ENCODE results near the gene CHST3.

CHST3 gene

GRCh38 chr10:71939861-71940474, 24.2 kb upstream of the CHST3 start:
- TF ChIP-seq GATA2 (IDR thresholded peaks at IDR 0.05; ENCODE audit: low read depth, low read length) (no peak), GATA3 (IDR thresholded peaks at IDR 0.05; ENCODE audit: low read depth, low read length) (no peak)

DNA sequence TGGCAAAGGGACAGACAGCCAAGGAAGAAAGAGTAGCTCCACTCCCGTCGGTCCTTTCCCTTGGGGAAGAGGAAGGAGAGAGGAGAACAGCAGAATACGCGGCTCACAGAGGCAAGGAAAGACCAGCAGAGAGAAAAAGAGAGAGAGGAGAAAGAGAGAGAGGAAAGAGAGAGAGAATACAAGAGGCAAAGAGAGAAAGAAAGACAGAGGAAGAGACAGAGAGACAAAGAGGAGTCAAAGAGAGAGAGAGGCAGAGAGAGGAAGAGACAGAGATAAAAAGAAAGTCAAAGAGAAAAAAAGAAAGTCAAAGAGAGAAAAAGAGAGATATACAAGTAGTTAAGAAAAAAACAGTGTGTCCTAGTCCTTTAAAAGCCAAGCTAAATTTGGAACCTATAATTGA, 23.4 kb upstream of the CHST3 start:
- TF ChIP-seq GATA3 (IDR thresholded peaks at IDR 0.05; ENCODE audit: low read depth, low read length): no peak
- TF ChIP-seq GATA2 (IDR thresholded peaks at IDR 0.05; ENCODE audit: low read depth, low read length): no peak

DNA sequence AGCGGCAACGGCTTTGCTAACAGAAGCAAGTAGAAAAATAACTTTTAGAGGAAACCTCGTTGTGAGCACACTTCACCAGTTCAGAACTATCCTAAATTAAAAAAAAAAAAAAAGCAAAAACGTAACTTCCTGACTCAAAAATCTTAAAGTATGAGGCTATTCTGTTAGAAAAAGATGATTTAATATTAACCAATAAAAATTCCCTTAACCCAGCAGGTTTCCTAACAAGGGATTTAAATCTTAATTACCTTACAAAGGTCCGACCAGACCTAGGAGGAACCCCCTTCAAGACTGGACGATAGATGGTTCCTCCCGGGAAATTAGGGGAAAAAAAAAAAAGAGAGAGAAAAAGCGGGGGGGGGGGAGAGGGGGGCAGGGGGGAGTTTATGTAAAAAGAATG, 22.9 kb upstream of the CHST3 start:
- TF ChIP-seq GATA3 (IDR thresholded peaks at IDR 0.05; ENCODE audit: low read depth, low read length) (no peak), GATA2 (IDR thresholded peaks at IDR 0.05; ENCODE audit: low read depth, low read length) (no peak)

- TF ChIP-seq GATA3 (IDR thresholded peaks at IDR 0.05; ENCODE audit: low read depth, low read length): no peak
- no peak for TF ChIP-seq GATA2 (IDR thresholded peaks at IDR 0.05; ENCODE audit: low read depth, low read length)
Observed at GRCh38 chr10:71945819-71946474, 18.2 kb upstream of the CHST3 start.

DNA sequence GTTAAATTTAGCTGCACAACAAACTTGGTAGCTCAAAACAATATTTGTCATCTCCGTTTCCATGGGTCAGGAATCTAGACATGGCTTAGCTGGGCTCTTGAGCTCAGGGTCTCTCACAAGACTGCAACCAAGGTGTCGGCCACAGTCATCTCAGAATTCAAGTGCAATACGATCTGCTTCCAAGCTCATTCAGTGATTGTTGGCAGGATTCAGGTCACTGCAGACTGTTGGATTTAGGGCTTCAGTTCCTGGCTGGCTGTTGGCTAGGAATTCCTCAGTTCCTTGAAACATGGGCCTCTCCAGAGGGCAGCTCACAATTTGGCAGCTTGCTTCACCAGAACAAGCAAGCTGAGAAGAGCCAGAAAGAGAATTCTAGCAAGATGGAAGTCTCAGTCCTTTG, 17.5 kb upstream of the CHST3 start:
- TF ChIP-seq GATA3 (IDR thresholded peaks at IDR 0.05; ENCODE audit: low read depth, low read length): no peak
- no peak for TF ChIP-seq GATA2 (IDR thresholded peaks at IDR 0.05; ENCODE audit: low read depth, low read length)

DNA sequence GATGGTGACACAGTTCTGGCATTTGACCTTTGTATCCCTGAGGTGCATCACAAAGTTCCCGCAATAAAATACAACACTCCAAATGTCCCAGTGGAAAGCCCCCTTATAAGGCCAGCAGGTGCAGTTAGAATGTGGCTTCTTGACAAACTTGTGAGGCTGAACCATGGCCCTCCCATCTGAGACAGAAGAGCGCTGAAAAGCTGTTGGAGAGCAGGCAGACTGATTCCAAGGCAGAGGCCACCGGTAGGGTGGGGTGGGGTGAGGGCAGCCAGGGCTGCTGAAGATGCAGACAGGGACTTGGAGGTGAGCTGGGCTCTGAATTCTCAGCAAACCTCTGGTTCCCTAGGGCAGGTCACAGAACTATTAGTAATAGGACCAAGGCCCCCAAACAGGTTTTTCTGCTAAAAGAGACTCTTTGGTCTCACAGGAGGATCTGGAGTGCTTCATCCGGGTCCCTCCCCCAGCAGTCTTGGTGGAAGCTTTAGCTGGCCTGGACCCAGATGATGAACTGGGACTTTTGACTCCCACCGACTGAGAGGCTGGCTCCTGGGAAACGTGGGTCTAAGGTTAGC, 15.6 kb upstream of the CHST3 start:
- TF ChIP-seq GATA3 (IDR thresholded peaks at IDR 0.05; ENCODE audit: low read depth, low read length) (no peak), GATA2 (IDR thresholded peaks at IDR 0.05; ENCODE audit: low read depth, low read length) (no peak)

DNA sequence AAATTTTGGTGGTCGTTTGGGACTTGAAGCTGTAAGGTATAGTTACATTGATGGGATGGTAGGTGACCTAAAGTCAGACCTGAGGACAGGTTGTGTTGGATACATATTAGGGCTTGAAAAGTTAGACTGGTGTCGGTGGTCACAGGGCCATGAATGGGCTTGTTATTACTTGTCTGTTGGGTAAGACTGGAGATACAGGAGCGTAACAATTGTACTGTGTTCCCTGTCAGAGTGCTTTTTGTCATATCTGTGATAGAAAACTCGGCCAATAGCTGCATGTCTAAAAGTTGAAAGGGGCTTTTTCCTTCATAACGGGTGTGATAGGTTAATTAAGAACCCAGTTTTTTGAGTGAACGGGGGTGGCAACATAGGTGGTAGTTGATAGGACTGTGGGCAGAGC, 13.5 kb upstream of the CHST3 start:
- no peak for TF ChIP-seq GATA2 (IDR thresholded peaks at IDR 0.05; ENCODE audit: low read depth, low read length)
- TF ChIP-seq GATA3 (IDR thresholded peaks at IDR 0.05; ENCODE audit: low read depth, low read length): no peak

GRCh38 chr10:71952745-71953144, 11.4 kb upstream of the CHST3 start:
- TF ChIP-seq GATA2 (IDR thresholded peaks at IDR 0.05; ENCODE audit: low read depth, low read length) (no peak), GATA3 (IDR thresholded peaks at IDR 0.05; ENCODE audit: low read depth, low read length) (no peak)

- TF ChIP-seq GATA3 (IDR thresholded peaks at IDR 0.05; ENCODE audit: low read depth, low read length) (no peak), GATA2 (IDR thresholded peaks at IDR 0.05; ENCODE audit: low read depth, low read length) (no peak)
Observed at GRCh38 chr10:71957546-71958275, 6.5 kb upstream of the CHST3 start.

DNA sequence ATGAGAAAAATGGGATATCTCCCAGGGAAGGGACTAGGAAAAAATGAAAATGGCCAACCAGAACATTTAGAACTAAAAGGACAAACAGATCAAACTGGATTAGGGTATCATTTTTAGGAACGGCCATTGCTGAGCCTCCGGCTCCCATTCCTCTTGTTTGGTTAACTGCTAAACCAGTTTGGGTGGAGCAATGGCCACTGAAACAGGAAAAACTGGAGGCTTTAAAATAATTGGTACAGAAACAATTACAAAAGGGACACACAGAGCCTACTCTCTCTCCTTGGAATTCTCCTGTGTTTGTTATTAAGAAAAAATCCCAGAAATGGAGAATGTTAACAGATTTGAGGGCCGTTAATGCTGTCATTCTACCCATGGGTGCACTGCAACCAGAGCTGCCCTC, 4.7 kb upstream of the CHST3 start:
- TF ChIP-seq GATA2 (IDR thresholded peaks at IDR 0.05; ENCODE audit: low read depth, low read length) (no peak), GATA3 (IDR thresholded peaks at IDR 0.05; ENCODE audit: low read depth, low read length) (no peak)

DNA sequence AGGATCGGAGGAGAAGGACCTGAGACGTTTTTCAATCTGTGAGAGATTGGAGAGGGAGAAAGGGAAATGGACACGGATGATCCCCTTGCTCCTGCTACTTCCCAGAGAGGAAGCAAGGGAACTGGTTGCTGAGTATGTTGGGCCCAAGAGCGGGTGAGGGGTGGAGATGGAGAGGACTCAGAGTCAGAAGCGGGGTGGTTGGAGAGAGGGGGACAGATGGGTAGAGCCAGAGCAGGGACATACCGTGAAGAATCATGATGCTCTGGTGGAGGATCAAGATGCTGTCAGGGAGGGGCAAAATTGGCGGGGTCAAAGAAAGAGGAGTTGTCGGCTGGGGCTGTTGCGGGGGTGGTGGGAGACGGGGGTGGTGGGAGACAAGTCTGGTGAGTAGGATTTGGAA, 2.4 kb upstream of the CHST3 start:
- no peak for TF ChIP-seq GATA2 (IDR thresholded peaks at IDR 0.05; ENCODE audit: low read depth, low read length)
- no peak for TF ChIP-seq GATA3 (IDR thresholded peaks at IDR 0.05; ENCODE audit: low read depth, low read length)

DNA sequence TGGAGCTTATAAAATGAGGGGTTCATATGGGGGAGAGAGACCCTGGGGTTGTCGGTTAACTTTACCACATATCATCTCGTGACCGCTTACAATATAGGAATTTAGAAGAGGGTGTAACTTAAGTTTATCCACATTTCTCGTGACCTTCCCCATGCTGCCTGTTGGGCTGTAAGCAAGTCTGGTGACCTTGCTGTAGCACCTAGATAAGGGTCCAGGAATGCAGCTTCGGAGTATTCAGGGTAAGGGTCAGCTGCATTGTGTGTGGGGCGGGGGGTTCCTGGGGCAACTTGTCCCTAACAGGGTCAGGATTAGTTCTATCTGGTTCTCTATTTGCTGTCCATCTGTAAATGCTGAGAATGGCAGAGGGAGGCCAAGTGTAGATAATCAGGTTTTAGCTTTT, 1.3 kb upstream of the CHST3 start:
- TF ChIP-seq GATA3 (IDR thresholded peaks at IDR 0.05; ENCODE audit: low read depth, low read length): no peak
- no peak for TF ChIP-seq GATA2 (IDR thresholded peaks at IDR 0.05; ENCODE audit: low read depth, low read length)

DNA sequence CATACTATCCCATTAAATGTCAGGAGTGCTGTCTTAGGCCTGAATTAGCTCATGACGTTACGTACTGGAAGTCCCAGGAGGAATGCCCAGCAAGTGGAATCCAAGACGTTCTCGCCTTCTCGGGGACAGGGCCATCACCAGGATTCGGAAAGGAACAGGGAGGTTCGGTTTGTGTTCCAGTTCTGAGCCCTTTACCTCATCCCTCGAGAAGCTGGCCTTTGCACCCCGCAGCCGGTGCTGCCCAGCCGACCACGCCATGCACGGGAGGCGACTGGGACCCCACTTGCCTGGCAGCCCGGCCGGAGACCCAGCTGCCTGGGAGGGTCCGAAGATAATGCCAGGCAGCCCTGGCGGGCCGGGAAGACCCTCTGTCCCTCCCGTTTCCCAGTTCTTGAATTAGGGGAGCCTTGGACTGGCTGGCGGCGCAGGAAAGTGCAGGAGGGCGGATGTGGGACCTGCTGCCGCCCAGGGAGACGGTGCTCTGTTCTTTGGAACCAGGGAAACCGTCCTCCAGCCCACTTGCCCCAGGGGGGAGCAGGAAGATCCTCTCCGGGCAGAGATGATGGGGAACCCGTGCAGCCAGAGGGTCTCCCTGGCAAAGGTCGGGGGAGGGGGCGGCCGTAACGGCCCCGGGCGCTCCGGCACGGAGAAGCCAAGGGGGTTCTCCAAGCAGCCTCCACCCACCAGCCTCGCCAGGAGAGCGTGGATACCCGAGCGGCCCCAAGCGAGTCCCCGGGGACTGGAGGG, 671 bp upstream of the CHST3 start:
- TF ChIP-seq GATA2 (IDR thresholded peaks at IDR 0.05; ENCODE audit: low read depth, low read length) (no peak), GATA3 (IDR thresholded peaks at IDR 0.05; ENCODE audit: low read depth, low read length) (no peak)

All from SH-SY5Y (cell line).